Fibroblast of lung (primary cell): ENCODE measurements around the gene CCDC33. TPM values are rescaled to one million over a fixed set of nuclear protein-coding genes. Genes with fewer than 3 reads are reported as not detected.

Experiments
- DNase-seq, 2 donors: peaks; one replicate each; pipeline versions ENCODE4 v3.0.0 to v3.0.0-alpha.2; 2010; ENCODE audit warnings: low read depth in 2 of 2
- H2AFZ ChIP-seq: 2 replicates; pipeline ENCODE4 v1.5.1; 2012; ENCODE audit warnings: low read length, control low read depth, inconsistent platforms
- H3K27ac ChIP-seq: 2 replicates; pipeline ENCODE4 v1.5.1; 2011; ENCODE audit warnings: low read length, control low read depth; ENCODE audit not compliant: insufficient read depth
- H3K27me3 ChIP-seq: 2 replicates; pipeline ENCODE4 v1.5.1; 2011; ENCODE audit warnings: mild to moderate bottlenecking, low read length; ENCODE audit not compliant: control insufficient read depth, insufficient read depth
- H3K36me3 ChIP-seq: 2 replicates; pipeline ENCODE4 v1.5.1; 2011; ENCODE audit warnings: low read length; ENCODE audit not compliant: control insufficient read depth, insufficient read depth
- H3K4me1 ChIP-seq: 2 replicates; pipeline ENCODE4 v1.5.1; 2011; ENCODE audit warnings: low read length; ENCODE audit not compliant: control insufficient read depth, insufficient read depth; ENCODE audit errors: extremely low read depth
- H3K4me2 ChIP-seq: 2 replicates; pipeline ENCODE4 v1.5.1; 2011; ENCODE audit warnings: low read length, control low read depth; ENCODE audit not compliant: insufficient read depth; ENCODE audit errors: extremely low read depth
- H3K4me3 ChIP-seq, 4 experiments: fragments of 200-600 bp in 1 of 4; sonication (generic) in 1 of 4; replicated peaks in 1 of 4; 2 replicates each; pipeline ENCODE4 v1.5.1; 2011 to 2016; ENCODE audit warnings: low read length in 4 of 4, low read depth in 3 of 4, mild to moderate bottlenecking in 3 of 4, control low read depth in 2 of 4, inconsistent platforms in 1 of 4, mixed read lengths in 1 of 4; ENCODE audit not compliant: insufficient read depth in 1 of 4; ENCODE audit errors: control extremely low read depth in 1 of 4
- H3K79me2 ChIP-seq: 2 replicates; pipeline ENCODE4 v1.5.1; 2012; ENCODE audit warnings: mild to moderate bottlenecking, low read length, inconsistent platforms; ENCODE audit not compliant: control insufficient read depth, insufficient read depth
- H3K9ac ChIP-seq: 2 replicates; pipeline ENCODE4 v1.5.1; 2011; ENCODE audit warnings: mild to moderate bottlenecking, low read length, control low read depth; ENCODE audit not compliant: insufficient read depth
- H3K9me3 ChIP-seq: 2 replicates; pipeline ENCODE4 v1.5.1; 2012; ENCODE audit warnings: low read depth, low read length; ENCODE audit not compliant: control insufficient read depth, insufficient read depth
- H4K20me1 ChIP-seq: 2 replicates; pipeline ENCODE4 v1.5.1; 2011; ENCODE audit warnings: low read length; ENCODE audit not compliant: control insufficient read depth, insufficient read depth; ENCODE audit errors: extremely low read depth
- EZH2 ChIP-seq: IDR thresholded peaks from 2 replicates; pipeline ENCODE4 v1.5.1; 2012; ENCODE audit warnings: low read length, control low read depth, mild to moderate bottlenecking; ENCODE audit errors: missing control alignments
- polyA plus RNA-seq, 2 donors: library from polyadenylated mRNA; depleted of rRNA in 1 of 2; stranded (reverse) in 1 of 2; unstranded in 1 of 2; fragments of >200 nt; gene quantifications; 2 replicates each; pipeline ENCODE4 v1.2.1, GENCODE V29; 2011 to 2012; ENCODE audit warnings: missing spikeins in 1 of 2
- total RNA-seq: library from RNA; depleted of rRNA; stranded (reverse); fragments of >200 nt; gene quantifications from 2 replicates; pipeline ENCODE4 v1.2.1, GENCODE V29; 2014
- TF ChIP-seq, protein P1 (sequence below), 2 donors: IDR thresholded peaks in 1 of 2; conservative IDR thresholded peaks in 1 of 2; 1 replicate in 1 of 2; 2 replicates in 1 of 2; pipeline ENCODE4 v1.5.1; 2011 to 2012; ENCODE audit warnings: low read length in 2 of 2, control low read depth in 1 of 2, inconsistent platforms in 1 of 2, low read depth in 1 of 2, mild to moderate bottlenecking in 1 of 2

Gene CCDC33
- total and polyA plus RNA-seq, 2 donors (not counting 1 experiment from before 2014, with no cell fraction given): not detected

DNA sequence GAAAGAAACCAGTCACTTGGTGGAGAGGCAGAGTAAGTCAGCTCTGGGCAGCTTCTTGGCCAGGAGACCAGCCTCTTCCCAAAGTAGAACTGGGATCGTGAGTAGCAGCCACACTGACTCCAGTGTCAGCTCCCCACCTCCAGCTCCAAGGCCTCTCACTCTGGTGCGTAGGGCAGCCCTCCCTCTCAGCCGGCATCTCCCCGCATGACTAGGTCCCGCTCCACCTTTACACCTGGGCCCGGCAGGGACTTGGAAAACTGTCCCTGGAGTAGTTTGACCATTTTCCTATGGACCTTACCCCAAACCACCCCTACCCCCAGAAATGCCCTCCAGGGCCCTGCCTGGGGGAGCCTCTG is 36.9 kb upstream of the CCDC33 start:
- TF ChIP-seq, protein P1, sequence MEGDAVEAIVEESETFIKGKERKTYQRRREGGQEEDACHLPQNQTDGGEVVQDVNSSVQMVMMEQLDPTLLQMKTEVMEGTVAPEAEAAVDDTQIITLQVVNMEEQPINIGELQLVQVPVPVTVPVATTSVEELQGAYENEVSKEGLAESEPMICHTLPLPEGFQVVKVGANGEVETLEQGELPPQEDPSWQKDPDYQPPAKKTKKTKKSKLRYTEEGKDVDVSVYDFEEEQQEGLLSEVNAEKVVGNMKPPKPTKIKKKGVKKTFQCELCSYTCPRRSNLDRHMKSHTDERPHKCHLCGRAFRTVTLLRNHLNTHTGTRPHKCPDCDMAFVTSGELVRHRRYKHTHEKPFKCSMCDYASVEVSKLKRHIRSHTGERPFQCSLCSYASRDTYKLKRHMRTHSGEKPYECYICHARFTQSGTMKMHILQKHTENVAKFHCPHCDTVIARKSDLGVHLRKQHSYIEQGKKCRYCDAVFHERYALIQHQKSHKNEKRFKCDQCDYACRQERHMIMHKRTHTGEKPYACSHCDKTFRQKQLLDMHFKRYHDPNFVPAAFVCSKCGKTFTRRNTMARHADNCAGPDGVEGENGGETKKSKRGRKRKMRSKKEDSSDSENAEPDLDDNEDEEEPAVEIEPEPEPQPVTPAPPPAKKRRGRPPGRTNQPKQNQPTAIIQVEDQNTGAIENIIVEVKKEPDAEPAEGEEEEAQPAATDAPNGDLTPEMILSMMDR (conservative IDR thresholded peaks at IDR 0.05 in 1 of 2, IDR thresholded peaks at IDR 0.05 in 1 of 2; ENCODE audit: low read depth in 1 of 2, low read length in 2 of 2): no peak
- no peak for TF ChIP-seq EZH2
- Histone ChIP-seq H3K4me1 (peaks cover 17% of the 10 kb centered on the region), H2AFZ (no peak overlapping the region), H3K4me3 (no peak overlapping the region), H3K79me2 (no peaks in the 10 kb centered on the region), H3K9me3 (no peaks in the 10 kb centered on the region), H3K27ac (no peak overlapping the region), H3K9ac (no peak overlapping the region), H3K4me2 (no peak overlapping the region), H4K20me1 (no peaks in the 10 kb centered on the region), H3K36me3 (no peaks in the 10 kb centered on the region), H3K27me3 (no peaks in the 10 kb centered on the region)
- DNase-seq: no peak

DNA sequence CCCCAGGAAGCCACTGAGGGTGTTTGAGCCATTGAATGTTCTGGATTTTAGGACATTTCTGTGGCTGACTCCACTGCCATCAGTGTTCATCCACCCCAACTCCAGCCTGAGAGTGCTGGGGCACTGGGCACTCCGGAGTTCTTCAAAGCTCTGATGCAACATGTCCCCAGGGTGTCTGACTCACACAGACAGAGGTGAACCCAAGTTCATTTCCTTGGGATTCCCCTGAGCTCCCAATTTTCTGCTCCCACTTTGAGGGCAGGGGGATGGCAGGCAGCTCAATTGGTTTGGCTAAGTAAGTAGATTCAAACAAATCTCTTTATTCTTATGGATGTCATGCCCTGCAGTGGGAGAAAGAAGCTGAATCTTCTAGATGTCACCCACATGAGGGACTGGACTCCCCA is 35.7 kb upstream of the CCDC33 start:
- H3K27me3 ChIP-seq: no peaks in the 10 kb centered on the region
- H3K4me3 ChIP-seq: no peak overlapping the region
- H3K9me3 ChIP-seq: no peaks in the 10 kb centered on the region
- H2AFZ ChIP-seq: no peak overlapping the region
- peak; percentile 61 to 79 for DNase-seq
- peak overlapping the region; percentile 54 for H3K4me2 ChIP-seq
- H3K36me3 ChIP-seq: no peaks in the 10 kb centered on the region
- H3K79me2 ChIP-seq: no peaks in the 10 kb centered on the region
- H4K20me1 ChIP-seq: no peaks in the 10 kb centered on the region
- TF ChIP-seq EZH2: no peak
- TF ChIP-seq, protein P1 (conservative IDR thresholded peaks at IDR 0.05 in 1 of 2, IDR thresholded peaks at IDR 0.05 in 1 of 2; ENCODE audit: low read depth in 1 of 2, low read length in 2 of 2): no peak
- H3K27ac ChIP-seq: peak overlapping the region; percentile 16
- no peak overlapping the region for H3K9ac ChIP-seq
- peaks cover 17% of the 10 kb centered on the region for H3K4me1 ChIP-seq

- H3K27ac ChIP-seq: peak overlapping the region; percentile 16
- no peaks in the 10 kb centered on the region for H3K27me3 ChIP-seq
- H3K36me3 ChIP-seq: no peaks in the 10 kb centered on the region
- H3K79me2 ChIP-seq: no peaks in the 10 kb centered on the region
- H2AFZ ChIP-seq: no peak overlapping the region
- DNase-seq: peak; percentile 54 to 55
- H3K4me3 ChIP-seq: no peak overlapping the region
- H3K4me2 ChIP-seq: peak overlapping the region; percentile 54
- no peak for TF ChIP-seq EZH2
- TF ChIP-seq, protein P1 (conservative IDR thresholded peaks at IDR 0.05 in 1 of 2, IDR thresholded peaks at IDR 0.05 in 1 of 2; ENCODE audit: low read depth in 1 of 2, low read length in 2 of 2): no peak
- H4K20me1 ChIP-seq: no peaks in the 10 kb centered on the region
- no peaks in the 10 kb centered on the region for H3K9me3 ChIP-seq
- peaks cover 17% of the 10 kb centered on the region for H3K4me1 ChIP-seq
- H3K9ac ChIP-seq: no peak overlapping the region
Observed at GRCh38 chr15:74200871-74201419, 35.2 kb upstream of the CCDC33 start.
